GM21390 (cell line): ENCODE results near the gene GPC5.

ENCODE experiments used
- ATAC-seq: cut with Tn5 transposase; IDR thresholded peaks from one replicate; pipeline ENCODE4 v1.9.1; 2021; ENCODE audit not compliant: unreplicated experiment

GPC5 gene

GRCh38 chr13:91454666-91455065, 56.2 kb downstream of the GPC5 start:
- ATAC-seq: no peak

- ATAC-seq: no peak
Observed at GRCh38 chr13:91456837-91457236, 58.4 kb downstream of the GPC5 start.

GRCh38 chr13:91459485-91459884, 61.1 kb downstream of the GPC5 start:
- no peak for ATAC-seq

GRCh38 chr13:91464336-91464735, 65.9 kb downstream of the GPC5 start:
- ATAC-seq: no peak

- no peak for ATAC-seq
Observed at GRCh38 chr13:91467236-91467635, 68.8 kb downstream of the GPC5 start.

- ATAC-seq: no peak
Observed at GRCh38 chr13:91468301-91468700, 69.9 kb downstream of the GPC5 start.

- ATAC-seq: no peak
Observed at GRCh38 chr13:91470084-91470621, 71.7 kb downstream of the GPC5 start.

GRCh38 chr13:91470681-91471080, 72.3 kb downstream of the GPC5 start:
- no peak for ATAC-seq

- no peak for ATAC-seq
Observed at GRCh38 chr13:91482427-91482826, 84.0 kb downstream of the GPC5 start.

- ATAC-seq: no peak
Observed at GRCh38 chr13:91491980-91492379, 93.6 kb downstream of the GPC5 start.

- no peak for ATAC-seq
Observed at GRCh38 chr13:91493442-91493841, 95.0 kb downstream of the GPC5 start.

GRCh38 chr13:91498298-91498697, 99.9 kb downstream of the GPC5 start:
- no peak for ATAC-seq

- no peak for ATAC-seq
Observed at GRCh38 chr13:91504216-91504615, 105.8 kb downstream of the GPC5 start.

GRCh38 chr13:91506759-91507158, 108.3 kb downstream of the GPC5 start:
- no peak for ATAC-seq

GRCh38 chr13:91510058-91510457, 111.6 kb downstream of the GPC5 start:
- ATAC-seq: no peak

GRCh38 chr13:91513790-91514189, 115.4 kb downstream of the GPC5 start:
- no peak for ATAC-seq

GRCh38 chr13:91516799-91517198, 118.4 kb downstream of the GPC5 start:
- ATAC-seq: no peak

GRCh38 chr13:91520952-91521351, 122.5 kb downstream of the GPC5 start:
- ATAC-seq: peak; percentile 54

- ATAC-seq: no peak
Observed at GRCh38 chr13:91523116-91523515, 124.7 kb downstream of the GPC5 start.

GRCh38 chr13:91526543-91527033, 128.2 kb downstream of the GPC5 start:
- no peak for ATAC-seq

- no peak for ATAC-seq
Observed at GRCh38 chr13:91529739-91530482, 131.5 kb downstream of the GPC5 start.

- ATAC-seq: no peak
Observed at GRCh38 chr13:91531646-91532045, 133.2 kb downstream of the GPC5 start.

GRCh38 chr13:91533354-91533753, 134.9 kb downstream of the GPC5 start:
- ATAC-seq: no peak
